OCI-M2 (cell line): ENCODE measurements around the gene PRKCE.

Experiments
- DNase-seq: peaks from one replicate; lab custom pipeline; 2025; ENCODE audit not compliant: unreplicated experiment; lab: John Stamatoyannopoulos, UW

The PRKCE gene

DNA sequence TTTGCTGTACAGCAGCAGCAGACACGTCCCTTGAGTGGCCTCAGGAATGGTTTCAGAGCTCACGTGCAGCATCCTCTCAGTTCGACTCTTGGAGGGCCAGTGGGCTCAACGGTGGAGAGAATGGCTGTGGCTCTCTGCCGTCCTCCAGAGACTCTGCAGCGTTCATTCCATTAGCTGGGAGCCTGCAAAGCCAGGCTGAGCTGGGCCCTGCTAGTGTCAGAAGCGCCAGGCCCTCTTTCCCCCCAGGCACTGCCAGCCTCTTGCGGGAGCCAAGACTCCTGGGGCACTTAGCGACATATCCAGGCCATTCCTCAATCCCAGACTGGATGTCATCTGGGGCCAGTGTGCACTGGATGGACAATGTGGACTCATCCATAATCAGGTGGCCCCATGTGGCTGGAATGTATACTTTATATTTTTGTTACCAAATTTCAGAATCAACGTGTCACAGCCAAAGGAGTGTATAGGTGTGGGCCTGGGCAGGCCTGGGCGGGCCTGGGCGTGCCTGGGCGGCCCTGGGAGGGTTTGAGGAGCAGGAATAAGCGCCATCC is 520.6 kb downstream of the PRKCE start:
- DNase-seq = no peak

DNA sequence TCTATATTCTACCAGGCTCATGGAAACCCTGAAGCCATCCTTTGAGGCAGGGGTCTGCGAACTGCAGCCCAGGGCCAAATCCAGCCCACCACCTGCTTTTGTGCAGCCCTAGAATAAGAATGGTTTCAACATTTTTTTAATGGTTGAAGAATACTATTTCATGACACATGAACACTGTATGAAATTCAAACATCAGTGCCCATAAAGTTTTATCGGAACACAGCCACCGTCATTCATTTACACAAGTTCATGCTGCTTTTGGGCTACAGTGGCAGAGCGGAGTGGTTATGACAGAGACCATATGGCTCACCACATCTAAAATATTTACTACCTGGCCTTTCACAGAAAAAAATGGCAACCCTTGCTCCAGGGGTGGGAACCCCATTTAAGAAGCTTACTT is 521.6 kb downstream of the PRKCE start:
- DNase-seq = no peak

DNA sequence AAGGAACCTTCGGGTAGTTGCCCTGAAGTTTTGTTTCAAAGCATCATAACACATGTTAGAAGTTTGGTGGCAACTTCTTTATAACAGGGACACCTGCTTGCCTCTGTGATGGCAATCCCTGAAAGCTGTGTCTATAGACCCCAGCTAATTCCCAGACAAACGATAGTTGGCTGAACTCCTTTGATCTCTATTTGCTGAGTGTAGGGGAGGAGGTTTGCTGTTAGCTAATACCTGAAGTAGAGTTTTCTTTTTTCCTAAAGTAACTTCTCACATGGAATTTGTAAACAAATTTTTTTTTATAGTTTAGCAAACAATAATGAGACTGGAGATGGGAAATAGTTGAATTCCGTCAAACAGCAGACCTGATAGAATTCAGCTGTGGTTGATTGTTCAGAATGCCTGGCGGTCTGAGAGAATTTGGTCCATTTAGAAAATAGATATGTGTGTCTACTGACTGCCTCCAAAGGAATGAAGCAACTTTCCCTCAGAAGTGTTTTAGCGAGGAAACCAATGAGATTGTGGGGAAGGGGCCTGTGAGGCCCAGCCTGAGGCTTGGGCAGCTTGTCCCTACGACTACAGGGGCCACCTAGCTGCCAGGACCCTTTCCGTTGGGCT is 522.3 kb downstream of the PRKCE start:
- no peak for DNase-seq

DNA sequence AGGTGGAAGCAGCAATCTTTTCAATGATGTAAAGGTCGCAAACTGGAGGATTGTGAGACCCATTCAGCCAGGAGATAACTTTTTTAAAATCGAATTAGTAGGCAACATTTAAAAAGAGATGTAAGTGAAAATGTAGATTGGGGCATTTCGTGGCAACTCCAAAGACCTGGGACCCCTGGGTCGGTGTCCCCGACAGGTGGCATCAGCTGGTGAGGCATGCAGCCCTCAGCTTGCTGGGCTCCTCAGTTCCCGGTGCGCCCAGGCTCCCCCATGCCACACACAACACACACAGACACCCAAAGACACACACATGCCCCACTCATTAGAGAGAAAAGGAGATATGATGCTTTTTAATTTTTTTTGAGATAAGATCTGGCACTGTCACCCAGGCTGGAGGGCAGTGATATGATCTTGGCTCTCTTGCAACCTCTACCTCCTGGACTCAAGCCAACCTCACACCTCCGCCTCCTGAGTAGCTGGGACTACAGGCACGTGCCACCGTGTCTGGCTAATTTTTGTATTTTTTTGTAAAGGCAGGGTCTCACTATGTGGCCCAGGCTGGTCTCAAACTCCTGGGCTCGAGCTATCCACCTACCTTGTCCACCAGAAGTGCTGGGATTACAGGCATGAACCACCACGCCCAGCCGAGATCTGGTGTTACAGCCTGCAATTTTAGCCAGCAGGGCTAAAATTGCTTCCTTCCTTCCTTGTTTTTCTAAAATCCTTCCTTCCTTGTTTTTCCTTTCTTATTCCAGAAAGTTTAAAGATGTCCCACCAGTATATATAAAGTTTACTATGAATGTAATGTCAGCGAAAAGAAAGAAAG is 523.1 kb downstream of the PRKCE start:
- DNase-seq = no peak

DNA sequence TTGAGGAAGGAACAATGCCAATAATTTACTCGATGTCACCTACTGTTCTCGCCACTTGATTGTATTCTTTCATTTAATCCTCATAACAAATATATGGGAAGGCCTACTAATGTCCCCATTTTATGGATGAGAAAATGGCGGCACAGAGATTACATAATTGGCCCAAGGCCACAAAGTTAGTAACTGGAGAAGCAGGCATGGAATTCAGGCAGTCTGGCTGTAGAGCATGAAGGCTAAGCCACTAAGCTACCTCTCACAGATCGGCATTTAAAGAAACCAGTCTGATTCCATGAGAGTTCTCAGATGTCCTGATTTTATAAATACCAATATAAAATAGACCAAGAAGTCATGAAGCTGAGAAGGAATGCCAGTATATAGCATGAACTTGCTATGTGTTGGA is 523.9 kb downstream of the PRKCE start:
- no peak for DNase-seq

DNA sequence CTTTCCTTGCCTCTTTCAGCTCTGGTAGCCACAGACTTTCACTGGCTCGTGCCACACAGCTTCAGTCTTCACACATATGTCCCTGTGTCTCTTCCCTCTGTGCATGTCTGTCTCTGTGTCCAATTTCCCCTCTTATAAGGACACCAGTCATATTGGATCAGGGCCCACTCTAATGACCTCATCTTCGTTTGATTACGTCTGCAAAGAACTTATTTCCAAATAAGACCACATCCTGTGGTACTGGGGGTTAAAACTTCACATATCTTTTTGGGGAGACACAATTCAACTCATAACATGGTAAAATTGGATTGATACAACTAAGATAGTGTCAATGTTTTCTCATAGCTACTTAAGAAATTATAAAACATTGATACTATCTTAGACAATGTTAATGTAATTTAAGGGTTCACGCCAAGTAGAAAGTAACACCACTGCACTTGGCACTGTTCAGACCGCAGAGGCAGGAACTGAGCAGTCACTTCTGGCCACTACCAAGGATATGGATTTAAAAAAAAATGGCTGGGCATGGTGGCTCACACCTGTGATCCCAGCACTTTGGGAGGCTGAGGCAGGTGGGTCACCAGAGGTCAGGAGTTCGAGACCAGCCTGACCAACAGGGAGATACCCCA is 526.1 kb downstream of the PRKCE start:
- DNase-seq = no peak

DNA sequence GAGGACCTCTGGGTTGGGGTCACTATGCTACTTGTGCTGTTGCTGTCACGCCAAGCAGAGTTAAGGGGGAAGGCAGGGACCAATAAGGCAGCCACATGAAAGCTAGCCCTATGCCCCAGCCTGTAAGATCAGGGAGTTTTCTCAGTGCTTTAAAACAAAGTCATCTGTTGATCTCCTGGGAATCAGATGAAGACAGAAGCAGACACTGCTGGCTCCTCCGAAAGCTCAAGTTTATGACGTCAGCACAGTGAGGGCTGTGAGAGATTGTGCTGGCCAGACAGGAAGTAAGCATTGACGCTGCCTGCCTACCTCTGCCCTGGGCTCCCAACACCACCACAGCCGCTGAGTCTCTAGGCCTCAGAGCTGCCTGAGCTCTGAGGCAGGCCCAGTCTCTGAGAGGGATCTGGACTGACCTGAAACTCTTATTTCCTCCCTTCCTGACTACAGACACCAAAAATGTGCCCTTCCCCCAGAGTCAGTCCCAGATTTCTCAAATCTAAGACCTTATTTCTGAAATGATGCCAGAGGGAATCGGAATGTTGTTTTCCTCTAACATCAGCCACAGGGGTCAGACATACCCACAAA is 527.7 kb downstream of the PRKCE start:
- DNase-seq = no peak

DNA sequence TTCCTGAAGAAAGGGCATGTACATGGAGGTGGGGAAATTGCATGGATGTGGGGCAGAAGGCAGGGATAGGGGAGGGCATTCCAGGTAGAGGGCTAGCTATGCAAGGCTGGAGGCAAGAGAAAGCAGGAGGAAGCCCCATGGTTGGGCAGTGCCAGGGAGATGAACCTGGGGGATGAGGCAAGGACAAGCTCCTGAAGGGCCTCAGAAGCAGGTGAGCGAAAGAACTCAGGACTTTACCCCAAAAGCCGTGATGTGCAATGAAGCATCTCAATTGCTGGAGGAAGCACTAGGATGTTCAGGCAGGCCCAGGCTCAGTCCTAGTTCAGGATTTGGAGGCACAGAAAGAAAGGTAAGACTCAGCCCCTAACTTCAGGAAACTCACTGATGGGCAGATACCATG is 528.7 kb downstream of the PRKCE start:
- no peak for DNase-seq

DNA sequence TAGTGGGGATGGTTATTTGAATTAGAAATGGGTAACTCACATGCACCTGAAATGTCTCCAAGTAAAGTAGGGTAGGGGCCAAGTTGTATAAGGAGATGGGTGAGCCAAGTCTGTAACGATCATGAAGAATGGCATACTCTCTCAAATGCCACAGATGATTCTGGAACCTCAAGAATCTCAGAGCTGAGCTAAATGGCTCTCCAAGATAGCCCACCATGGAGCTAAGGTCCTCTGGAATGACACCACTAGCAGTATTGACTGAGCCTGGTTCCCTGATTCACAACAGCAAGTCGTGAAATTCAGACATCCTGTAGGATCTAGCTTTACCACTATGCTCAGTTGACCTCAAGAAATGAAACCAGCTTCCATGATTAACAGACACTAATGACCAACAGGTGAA is 529.8 kb downstream of the PRKCE start:
- DNase-seq = no peak

DNA sequence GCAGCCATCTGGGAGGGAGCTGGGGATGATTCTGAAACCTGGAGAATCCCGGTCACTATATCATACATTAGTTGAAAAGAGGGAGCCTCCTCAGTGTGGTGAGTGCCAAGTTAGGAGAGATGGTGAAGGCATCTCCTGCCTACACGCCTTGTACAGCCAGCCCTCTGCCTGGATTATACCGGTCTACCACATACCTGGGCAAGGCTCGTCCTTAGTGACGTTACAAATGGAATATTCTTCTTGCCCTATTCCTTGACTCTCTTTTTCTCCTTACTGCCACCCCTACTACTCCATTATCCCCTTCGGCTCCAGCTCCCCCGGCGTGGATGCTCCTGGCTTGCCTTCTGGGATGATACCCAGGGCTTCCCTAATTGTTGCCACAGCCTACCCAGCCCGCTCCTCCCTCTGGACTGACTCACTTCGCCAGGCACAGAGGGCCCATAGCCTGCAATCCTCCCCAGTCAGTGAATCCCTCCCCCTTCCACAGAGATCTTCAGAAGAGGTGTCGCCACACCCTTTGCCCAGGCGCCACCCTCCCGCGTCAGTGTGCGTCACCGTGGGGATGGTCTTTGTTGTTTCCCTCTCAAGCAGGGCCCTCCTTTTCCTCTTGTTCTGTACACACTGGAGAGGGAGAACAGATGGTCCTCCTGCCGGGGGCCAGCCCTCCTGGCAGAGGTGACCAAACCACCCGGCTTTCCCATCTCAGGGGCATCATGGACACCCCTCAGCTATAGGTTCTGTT is 530.5 kb downstream of the PRKCE start:
- DNase-seq = no peak

DNA sequence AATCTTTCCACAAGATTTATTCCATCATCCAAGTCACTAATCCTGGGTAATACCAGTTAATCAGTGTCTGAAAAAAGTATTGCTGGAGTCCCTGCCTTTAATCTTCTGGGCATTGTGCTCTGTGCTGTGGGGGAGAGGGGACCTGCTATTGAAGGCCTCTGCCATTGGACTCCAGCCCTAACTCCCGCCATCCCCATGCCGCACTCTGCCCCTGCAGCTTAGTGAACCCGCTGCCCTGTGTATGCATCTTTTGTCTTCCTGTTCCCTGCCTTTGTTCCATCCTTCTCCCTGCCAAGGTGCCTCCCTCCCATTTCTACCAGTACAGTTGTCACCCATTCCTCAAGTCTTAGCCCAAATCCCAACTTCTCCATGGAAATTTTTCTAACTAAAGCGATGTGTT is 532.0 kb downstream of the PRKCE start:
- DNase-seq = no peak

DNA sequence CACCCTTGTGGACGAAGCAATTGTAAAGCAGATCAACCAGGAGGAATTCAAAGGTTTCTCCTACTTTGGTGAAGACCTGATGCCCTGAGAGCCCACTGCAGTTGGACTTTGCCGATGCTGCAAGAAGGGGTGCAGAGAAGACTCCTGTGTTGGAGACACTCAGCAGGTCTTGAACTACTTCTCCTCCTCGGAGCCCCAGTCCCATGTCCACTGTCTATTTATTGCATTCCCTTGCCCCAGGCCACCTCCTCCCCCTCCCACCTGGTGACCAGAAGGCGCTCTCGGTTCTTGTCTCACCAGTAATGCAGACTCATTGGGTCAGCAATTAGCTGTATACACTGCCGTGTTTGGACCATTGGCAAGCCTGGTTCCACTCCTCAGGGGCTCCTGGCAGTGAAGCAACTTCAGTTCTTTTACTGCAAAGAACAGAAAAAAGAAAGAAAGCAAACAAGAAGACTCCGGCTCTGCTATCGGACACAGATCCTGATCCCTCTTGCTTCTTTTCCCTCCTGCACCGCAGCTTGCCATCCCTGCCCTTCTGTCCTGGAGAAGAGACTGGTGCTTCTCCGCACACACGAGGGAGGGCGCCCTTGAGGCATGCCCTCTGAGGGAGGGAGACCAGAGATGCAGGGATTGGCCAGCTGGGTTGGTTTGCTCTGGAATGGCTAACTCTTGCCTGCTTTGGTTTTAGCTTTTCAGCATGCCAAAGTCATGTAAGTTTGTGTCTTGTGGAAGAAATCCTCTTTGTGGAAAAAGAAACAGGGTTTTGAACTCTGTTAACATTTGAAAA is 533.5 kb downstream of the PRKCE start:
- no peak for DNase-seq

DNA sequence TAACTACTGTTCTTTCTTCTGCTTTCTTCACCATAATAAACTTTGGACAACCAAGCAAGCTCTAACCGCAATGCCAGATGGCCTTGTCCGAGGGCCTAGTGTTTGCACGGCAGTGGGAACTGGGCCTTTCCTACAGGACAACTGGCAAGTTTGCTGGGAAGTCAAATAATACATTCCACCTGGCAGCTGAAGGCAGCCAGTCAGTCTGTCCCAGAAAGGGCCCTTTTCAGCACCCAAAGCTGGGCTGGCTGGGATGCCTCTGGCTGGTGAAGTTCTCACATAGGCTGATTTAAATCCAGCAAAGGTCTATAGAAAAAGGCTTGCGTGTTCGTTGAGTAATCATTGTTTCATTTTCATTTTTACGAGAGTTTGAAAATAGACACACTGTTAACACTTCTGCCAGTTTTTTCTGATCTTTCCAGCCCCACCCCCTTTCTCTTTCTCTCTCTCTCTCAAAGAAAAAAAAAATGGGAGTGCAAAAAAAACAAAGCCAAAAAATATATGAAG is 535.7 kb downstream of the PRKCE start:
- no peak for DNase-seq

DNA sequence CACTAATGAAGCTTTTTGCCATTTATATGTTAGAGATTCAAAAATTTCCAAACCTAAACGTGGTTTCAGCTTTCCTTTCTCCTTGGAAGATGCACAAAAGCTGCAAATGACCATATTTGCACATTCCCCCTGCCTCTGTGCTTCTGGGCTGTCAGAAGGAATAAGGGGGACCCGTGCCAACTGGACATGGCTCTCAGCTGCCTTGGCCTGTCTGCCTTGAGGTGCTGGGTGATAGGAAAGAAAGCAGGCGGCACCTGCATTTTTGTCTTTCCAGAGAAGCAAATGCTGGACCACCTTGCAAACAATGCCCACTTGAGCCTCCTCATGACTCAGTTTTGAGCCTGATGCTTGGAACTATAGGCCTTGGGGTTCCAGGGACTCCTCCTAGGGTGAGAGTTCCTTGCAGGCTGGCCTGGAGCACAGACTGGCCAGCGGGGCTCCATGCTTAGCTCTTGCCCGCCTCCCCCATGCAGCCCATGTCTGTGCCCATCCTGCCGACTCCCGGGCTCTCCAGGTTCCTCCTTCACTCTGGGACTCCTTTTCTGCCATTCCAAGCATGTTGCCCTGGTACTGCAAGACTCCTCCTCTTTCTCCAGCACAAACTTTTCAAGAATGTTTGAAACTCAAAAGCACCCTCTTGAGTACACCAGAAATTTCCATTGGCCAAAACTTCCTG is 536.7 kb downstream of the PRKCE start:
- no peak for DNase-seq

DNA sequence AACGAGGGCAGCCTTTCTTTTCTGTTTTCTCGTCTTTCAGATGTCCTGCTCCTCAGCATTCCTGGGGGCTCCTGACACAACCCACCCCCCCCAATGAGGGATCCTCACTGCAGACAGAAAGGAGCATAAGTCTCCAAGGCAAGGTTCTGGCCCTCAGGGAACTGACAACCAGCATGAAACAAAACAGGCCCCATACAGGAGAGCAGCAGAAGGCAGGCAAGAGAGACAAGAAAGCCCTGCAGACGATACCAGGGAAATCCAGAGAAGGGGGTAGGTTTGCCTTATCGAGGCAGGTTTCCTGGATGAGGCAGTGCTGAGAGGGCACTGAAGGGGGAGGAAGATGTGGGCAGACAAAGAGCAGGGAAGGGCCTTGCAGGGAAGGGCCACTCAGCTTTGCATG is 541.9 kb downstream of the PRKCE start:
- no peak for DNase-seq

DNA sequence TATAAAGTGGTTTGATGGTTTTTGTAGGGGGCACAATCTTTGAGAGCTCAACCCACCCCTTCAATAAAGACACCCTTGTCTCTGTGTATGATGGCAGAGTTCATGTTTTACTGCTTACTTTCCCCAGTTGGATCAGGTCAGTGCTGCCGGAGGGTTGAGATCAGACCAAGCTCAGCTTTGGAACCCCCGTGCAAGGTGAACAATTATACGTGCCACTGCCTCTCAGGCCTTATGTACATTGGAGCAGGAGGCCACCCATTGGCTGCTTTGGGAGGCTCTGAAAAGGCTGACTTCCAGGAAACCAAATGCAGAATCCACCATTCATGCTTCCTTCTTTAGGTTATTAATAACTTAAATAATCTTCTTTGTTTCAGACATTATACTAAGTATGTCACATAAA is 542.4 kb downstream of the PRKCE start:
- DNase-seq = no peak

DNA sequence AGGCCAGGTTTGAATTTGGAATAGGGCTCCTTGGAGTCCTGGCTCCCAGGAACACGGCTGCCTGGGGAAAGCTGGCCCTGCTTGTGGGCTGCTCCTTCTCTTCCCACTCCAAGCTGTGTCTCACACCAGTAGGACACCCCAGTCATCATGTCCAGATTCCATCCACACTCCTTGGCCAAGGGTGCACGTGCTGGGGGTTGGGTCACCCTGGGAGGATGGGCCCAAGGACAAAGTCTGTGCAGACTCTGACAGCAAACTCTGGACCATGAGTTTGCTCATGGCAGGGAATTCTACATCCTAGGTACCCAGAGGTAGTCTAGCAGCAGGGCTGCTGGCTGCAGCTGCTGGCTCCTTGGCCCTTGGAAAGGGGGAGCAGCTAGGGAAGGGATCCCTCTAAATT is 543.4 kb downstream of the PRKCE start:
- no peak for DNase-seq

DNA sequence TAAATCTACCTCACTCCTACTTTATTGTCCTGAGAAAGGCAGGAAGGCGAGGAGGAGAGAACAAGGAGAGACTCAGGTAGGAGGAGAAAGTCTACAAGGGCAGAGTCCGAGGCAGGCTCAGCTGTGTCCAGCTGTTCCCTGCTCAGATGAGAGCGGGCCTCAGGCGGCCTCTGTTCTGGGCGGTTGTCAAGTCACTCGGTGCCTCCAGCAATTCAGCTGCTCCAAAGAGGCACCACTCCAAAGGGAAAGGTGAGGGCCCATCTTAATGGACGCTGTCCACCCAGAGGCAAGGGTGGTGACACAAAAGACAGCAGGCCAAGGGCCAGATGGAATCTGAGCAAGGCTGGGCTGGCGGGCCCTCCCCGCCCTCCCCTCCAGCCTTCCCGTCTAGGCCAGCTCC is 544.3 kb downstream of the PRKCE start:
- no peak for DNase-seq

DNA sequence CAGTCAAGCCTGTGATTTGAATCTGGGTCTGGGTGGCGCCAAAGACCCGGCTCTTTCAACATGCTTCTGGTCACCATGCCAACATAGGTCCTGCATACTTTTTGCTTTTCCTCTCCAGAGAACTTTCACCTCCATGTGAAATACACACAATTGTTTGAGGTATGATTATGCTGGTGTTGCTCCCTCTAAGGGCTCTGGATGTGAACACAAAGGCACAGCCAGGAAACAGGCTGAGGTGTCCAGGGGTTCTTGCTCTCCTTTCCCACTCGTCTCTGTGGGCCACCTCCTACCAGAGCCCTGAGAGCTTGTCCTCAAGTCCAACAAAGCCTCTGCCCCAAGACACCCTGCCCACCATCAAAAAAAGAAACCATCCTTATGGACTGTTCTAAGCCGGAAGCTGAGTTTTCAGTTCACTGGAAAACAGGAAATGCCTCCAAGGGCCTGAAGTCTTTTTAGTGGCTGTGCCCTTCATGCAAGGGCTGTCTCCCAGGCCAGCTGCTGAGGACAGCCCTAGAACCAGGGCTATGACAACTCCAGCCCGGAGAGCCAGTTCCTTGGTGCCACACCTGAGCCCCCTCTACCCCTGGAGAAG is 545.5 kb downstream of the PRKCE start:
- DNase-seq = no peak
